GM23338 (cell line): ENCODE measurements around the gene CXXC5.

ENCODE experiments used
- EZH2 ChIP-seq: fragments of 200-600 bp; sonication (generic); IDR thresholded peaks from one replicate; pipeline ENCODE4 v1.8.0; 2017; ENCODE audit warnings: antibody characterized with exemption, mild to moderate bottlenecking, low read depth; ENCODE audit not compliant: unreplicated experiment
- EZH2phosphoT487 ChIP-seq: fragments of 200-600 bp; sonication (generic); IDR thresholded peaks from one replicate; pipeline ENCODE4 v1.8.1; 2018; ENCODE audit warnings: antibody characterized with exemption; ENCODE audit not compliant: unreplicated experiment
- JUNB ChIP-seq: IDR thresholded peaks from one replicate; pipeline ENCODE4 v1.6.1; 2016; ENCODE audit warnings: antibody characterized with exemption; ENCODE audit not compliant: unreplicated experiment
- NANOG ChIP-seq: IDR thresholded peaks from 2 replicates; pipeline ENCODE4 v1.6.1; 2016; ENCODE audit warnings: antibody characterized with exemption, borderline replicate concordance
- POLR2AphosphoS5 ChIP-seq: IDR thresholded peaks from 2 replicates; pipeline ENCODE4 v1.6.1; 2016; ENCODE audit warnings: antibody characterized with exemption, low read depth
- TF ChIP-seq, protein P1 (sequence below), 2 experiments: fragments of 200-600 bp in 1 of 2; sonication (generic) in 1 of 2; conservative IDR thresholded peaks; 2 replicates each; pipeline versions ENCODE4 v1.5.1 to v1.6.1; 2016 to 2017; ENCODE audit warnings: antibody characterized with exemption in 2 of 2, low read depth in 2 of 2, mild to moderate bottlenecking in 2 of 2, moderate library complexity in 1 of 2
- TF ChIP-seq, protein P2 (sequence below): IDR thresholded peaks from one replicate; pipeline ENCODE4 v1.6.1; 2018; ENCODE audit warnings: antibody characterized with exemption; ENCODE audit not compliant: unreplicated experiment
- TF ChIP-seq, protein P3 (sequence below): IDR thresholded peaks from 2 replicates; pipeline ENCODE4 v1.6.1; 2016; ENCODE audit warnings: antibody characterized with exemption

DNA sequence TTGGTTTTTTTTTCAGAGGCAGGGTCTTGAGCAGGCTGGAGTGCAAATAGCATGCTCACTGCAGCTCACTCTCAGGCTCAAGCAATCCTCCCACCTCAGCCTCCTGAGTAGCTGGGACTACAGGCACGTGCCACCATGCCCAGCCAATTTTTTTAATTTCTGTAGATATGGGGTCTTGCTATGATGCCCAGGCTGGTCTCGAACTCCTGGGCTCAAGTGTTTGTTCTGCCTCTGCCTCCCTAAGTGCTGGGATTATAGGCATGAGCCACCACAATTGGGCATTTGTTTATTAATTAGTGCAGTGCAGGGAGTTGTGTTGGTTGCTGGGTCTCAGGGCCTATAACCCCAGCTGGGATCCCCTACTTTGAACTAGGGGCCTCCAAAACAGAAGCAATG, 47.0 kb downstream of the CXXC5 start:
- TF ChIP-seq, protein P1, sequence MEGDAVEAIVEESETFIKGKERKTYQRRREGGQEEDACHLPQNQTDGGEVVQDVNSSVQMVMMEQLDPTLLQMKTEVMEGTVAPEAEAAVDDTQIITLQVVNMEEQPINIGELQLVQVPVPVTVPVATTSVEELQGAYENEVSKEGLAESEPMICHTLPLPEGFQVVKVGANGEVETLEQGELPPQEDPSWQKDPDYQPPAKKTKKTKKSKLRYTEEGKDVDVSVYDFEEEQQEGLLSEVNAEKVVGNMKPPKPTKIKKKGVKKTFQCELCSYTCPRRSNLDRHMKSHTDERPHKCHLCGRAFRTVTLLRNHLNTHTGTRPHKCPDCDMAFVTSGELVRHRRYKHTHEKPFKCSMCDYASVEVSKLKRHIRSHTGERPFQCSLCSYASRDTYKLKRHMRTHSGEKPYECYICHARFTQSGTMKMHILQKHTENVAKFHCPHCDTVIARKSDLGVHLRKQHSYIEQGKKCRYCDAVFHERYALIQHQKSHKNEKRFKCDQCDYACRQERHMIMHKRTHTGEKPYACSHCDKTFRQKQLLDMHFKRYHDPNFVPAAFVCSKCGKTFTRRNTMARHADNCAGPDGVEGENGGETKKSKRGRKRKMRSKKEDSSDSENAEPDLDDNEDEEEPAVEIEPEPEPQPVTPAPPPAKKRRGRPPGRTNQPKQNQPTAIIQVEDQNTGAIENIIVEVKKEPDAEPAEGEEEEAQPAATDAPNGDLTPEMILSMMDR (conservative IDR thresholded peaks at IDR 0.05; ENCODE audit: low read depth in 2 of 2), result no peak
- TF ChIP-seq POLR2AphosphoS5 (no peak), EZH2 (no peak), EZH2phosphoT487 (no peak), JUNB (no peak), NANOG (no peak)
- TF ChIP-seq, protein P2, sequence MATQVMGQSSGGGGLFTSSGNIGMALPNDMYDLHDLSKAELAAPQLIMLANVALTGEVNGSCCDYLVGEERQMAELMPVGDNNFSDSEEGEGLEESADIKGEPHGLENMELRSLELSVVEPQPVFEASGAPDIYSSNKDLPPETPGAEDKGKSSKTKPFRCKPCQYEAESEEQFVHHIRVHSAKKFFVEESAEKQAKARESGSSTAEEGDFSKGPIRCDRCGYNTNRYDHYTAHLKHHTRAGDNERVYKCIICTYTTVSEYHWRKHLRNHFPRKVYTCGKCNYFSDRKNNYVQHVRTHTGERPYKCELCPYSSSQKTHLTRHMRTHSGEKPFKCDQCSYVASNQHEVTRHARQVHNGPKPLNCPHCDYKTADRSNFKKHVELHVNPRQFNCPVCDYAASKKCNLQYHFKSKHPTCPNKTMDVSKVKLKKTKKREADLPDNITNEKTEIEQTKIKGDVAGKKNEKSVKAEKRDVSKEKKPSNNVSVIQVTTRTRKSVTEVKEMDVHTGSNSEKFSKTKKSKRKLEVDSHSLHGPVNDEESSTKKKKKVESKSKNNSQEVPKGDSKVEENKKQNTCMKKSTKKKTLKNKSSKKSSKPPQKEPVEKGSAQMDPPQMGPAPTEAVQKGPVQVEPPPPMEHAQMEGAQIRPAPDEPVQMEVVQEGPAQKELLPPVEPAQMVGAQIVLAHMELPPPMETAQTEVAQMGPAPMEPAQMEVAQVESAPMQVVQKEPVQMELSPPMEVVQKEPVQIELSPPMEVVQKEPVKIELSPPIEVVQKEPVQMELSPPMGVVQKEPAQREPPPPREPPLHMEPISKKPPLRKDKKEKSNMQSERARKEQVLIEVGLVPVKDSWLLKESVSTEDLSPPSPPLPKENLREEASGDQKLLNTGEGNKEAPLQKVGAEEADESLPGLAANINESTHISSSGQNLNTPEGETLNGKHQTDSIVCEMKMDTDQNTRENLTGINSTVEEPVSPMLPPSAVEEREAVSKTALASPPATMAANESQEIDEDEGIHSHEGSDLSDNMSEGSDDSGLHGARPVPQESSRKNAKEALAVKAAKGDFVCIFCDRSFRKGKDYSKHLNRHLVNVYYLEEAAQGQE, result no peak
- TF ChIP-seq, protein P3, sequence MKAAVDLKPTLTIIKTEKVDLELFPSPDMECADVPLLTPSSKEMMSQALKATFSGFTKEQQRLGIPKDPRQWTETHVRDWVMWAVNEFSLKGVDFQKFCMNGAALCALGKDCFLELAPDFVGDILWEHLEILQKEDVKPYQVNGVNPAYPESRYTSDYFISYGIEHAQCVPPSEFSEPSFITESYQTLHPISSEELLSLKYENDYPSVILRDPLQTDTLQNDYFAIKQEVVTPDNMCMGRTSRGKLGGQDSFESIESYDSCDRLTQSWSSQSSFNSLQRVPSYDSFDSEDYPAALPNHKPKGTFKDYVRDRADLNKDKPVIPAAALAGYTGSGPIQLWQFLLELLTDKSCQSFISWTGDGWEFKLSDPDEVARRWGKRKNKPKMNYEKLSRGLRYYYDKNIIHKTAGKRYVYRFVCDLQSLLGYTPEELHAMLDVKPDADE, result no peak
